ENCODE results near the gene NUP188. TPM values are rescaled to one million over a fixed set of nuclear protein-coding genes. Genes with fewer than 3 reads are reported as not detected.

Gene NUP188
- total and polyA plus RNA-seq, 2 experiments from 2014 or later: 28.1 TPM

DNA sequence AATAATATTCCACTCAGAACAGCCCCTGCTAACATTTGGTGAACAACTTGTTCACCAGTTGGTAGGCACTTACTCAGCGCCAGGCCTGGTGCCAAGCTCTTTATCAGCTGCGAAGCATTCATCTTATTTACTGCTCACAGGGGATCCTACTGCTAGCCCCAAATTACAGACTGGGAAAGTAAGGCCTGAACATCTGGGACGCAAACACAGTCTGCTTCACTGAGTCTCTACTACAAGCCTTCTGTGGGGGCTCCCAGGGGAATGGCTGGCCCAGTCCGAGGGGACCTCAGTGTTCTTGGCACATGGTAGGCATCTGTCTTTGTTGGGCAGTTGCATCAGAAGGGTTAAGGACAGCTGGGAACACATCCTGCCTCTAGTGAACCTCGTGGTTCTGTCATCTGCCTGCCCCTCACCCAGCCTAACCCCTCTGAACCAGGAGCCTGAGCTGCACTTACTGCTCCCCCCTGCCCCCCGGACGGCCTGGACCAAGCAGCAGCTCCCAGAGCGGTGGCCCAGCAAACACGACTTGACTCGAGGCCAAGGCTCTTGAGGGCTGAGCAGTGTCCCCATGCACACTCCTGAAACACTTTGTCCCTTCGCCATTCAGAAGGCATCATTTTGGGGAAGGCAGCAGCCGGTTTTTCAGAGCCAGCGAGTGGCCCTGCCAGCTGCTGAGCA is 27.0 kb upstream of the NUP188 start, which contains the start of gene PHYHD1:
Gene PHYHD1 (plus strand): TSS at position 602 of the 678 bp plus-strand sequence. CDS start 1,342 bp downstream, outside the sequence.
- no peaks in the 10 kb centered on the region for H3K27me3 ChIP-seq
- H2AFZ ChIP-seq: peak within 1 kb of the TSS; percentile 75
- no peaks in the 10 kb centered on the region for H3K9me3 ChIP-seq (ENCODE audit: low read depth)
- no peak for DNase-seq (ENCODE audit: low spot score)
- H3K4me3 ChIP-seq: no peak within 1 kb of the TSS
- H3K4me1 ChIP-seq (ENCODE audit: insufficient read depth): peaks cover 24% of the 10 kb centered on the region
- TF ChIP-seq, protein P1, sequence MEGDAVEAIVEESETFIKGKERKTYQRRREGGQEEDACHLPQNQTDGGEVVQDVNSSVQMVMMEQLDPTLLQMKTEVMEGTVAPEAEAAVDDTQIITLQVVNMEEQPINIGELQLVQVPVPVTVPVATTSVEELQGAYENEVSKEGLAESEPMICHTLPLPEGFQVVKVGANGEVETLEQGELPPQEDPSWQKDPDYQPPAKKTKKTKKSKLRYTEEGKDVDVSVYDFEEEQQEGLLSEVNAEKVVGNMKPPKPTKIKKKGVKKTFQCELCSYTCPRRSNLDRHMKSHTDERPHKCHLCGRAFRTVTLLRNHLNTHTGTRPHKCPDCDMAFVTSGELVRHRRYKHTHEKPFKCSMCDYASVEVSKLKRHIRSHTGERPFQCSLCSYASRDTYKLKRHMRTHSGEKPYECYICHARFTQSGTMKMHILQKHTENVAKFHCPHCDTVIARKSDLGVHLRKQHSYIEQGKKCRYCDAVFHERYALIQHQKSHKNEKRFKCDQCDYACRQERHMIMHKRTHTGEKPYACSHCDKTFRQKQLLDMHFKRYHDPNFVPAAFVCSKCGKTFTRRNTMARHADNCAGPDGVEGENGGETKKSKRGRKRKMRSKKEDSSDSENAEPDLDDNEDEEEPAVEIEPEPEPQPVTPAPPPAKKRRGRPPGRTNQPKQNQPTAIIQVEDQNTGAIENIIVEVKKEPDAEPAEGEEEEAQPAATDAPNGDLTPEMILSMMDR (IDR thresholded peaks at IDR 0.05; ENCODE audit: poor library complexity): no peak
- no peak for TF ChIP-seq EZH2phosphoT487 (IDR thresholded peaks at IDR 0.05; ENCODE audit: low read depth, severe bottlenecking, unreplicated experiment)
- TF ChIP-seq EZH2 (IDR thresholded peaks at IDR 0.05; ENCODE audit: borderline replicate concordance): no peak
- 66% methylated on average over 13 of the region's 13 CpGs for WGBS (ENCODE audit: low lambda C conversion rate, missing lambda C conversion rate)
- no peaks in the 10 kb centered on the region for H3K9me2 ChIP-seq (replicated peaks; ENCODE audit: insufficient read depth)
- H4K20me1 ChIP-seq (ENCODE audit: insufficient read depth, poor library complexity, severe bottlenecking): no peaks in the 10 kb centered on the region
- H3K4me2 ChIP-seq: peak within 1 kb of the TSS; percentile 69
- H3K27ac ChIP-seq: peak within 1 kb of the TSS; percentile 89
- H3K36me3 ChIP-seq (replicated peaks; ENCODE audit: insufficient read depth, low read depth): no peaks in the 10 kb centered on the region
- H3K79me2 ChIP-seq: peaks cover 7% of the 10 kb centered on the region

DNA sequence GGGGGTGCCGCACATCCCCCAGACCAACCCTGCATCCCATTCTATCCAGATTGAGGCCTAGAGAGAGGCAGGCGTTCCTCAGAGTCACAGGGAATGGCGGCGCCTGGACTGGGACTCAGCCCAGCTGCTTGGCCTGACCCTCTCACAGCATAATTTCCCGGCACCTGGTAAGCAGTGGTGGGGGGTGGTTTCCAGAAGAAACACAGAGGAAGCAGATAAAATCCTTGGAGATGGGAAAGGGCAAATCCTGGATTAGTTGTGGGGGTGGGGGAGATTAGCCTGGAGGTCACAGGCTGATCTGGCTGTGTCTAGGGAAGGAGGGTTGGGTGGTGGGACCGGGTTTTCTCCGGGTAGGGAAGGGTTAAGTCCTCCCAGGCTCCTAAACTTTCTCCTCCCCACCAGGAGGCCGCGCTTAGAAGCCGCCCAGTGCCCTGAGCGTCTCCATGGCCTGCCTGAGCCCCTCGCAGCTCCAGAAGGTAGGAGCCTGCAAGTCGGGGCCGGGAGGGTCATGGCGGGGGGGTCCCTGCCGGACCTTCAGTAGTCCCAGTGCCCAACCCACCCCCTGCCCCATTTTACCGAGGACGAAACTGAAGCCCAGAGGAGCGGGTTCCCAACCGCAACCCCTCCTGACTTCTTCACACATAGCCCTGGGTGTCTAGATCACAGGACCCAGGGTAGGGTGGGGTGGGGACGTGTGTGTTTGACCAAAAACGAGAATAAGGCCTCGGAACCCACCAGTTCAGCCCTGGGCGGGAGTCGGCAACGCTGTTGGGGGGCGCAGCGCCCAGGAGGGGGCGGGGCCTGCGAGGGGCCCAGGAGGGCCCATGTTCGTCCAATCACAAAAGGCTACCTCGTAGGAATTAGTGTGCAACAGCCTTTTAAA is 25.4 kb upstream of the NUP188 start:
- peak; percentile 80 for DNase-seq (ENCODE audit: low spot score)
- H3K4me2 ChIP-seq: peak overlapping the region; percentile 69
- H3K4me3 ChIP-seq: peak overlapping the region; percentile 40
- TF ChIP-seq EZH2phosphoT487 (IDR thresholded peaks at IDR 0.05; ENCODE audit: low read depth, severe bottlenecking, unreplicated experiment): no peak
- TF ChIP-seq, protein P1 (IDR thresholded peaks at IDR 0.05; ENCODE audit: poor library complexity): no peak
- TF ChIP-seq EZH2 (IDR thresholded peaks at IDR 0.05; ENCODE audit: borderline replicate concordance): no peak
- no peaks in the 10 kb centered on the region for H3K36me3 ChIP-seq (replicated peaks; ENCODE audit: insufficient read depth, low read depth)
- no peaks in the 10 kb centered on the region for H3K9me3 ChIP-seq (ENCODE audit: low read depth)
- H3K4me1 ChIP-seq (ENCODE audit: insufficient read depth): peaks cover 24% of the 10 kb centered on the region
- no peaks in the 10 kb centered on the region for H3K27me3 ChIP-seq
- no peaks in the 10 kb centered on the region for H4K20me1 ChIP-seq (ENCODE audit: insufficient read depth, poor library complexity, severe bottlenecking)
- WGBS (ENCODE audit: low lambda C conversion rate, missing lambda C conversion rate): 5% methylated on average over 26 of the region's 32 CpGs
- H3K9me2 ChIP-seq (replicated peaks; ENCODE audit: insufficient read depth): no peaks in the 10 kb centered on the region
- H3K27ac ChIP-seq: peak overlapping the region; percentile 89
- peak overlapping the region; percentile 75 for H2AFZ ChIP-seq
- peaks cover 7% of the 10 kb centered on the region for H3K79me2 ChIP-seq

DNA sequence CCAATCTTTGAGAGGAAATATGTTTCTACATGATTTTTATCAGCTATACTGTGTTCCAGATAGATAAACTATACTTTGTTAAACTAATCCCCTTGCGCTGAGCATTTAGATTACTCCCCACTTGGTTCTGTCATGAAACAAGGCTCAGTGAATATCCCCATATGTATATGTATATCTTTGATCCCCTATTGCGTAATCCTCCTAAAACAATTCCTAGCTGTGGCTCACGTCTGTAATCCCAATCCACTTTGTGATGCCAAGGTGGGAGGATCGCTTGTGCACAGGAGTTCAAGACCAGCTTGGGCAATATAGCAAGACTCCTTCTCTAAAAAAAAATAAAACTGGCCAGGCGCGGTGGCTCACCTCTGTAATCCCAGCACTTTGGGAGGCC is 24.0 kb upstream of the NUP188 start:
- TF ChIP-seq EZH2phosphoT487 (IDR thresholded peaks at IDR 0.05; ENCODE audit: low read depth, severe bottlenecking, unreplicated experiment): no peak
- TF ChIP-seq, protein P1 (IDR thresholded peaks at IDR 0.05; ENCODE audit: poor library complexity): no peak
- no peak for TF ChIP-seq EZH2 (IDR thresholded peaks at IDR 0.05; ENCODE audit: borderline replicate concordance)
- WGBS (ENCODE audit: low lambda C conversion rate, missing lambda C conversion rate): 90% methylated on average over 6 of the region's 6 CpGs
- Histone ChIP-seq H3K4me2 (no peak overlapping the region), H4K20me1 (ENCODE audit: insufficient read depth, poor library complexity, severe bottlenecking) (no peaks in the 10 kb centered on the region), H3K27me3 (no peaks in the 10 kb centered on the region), H3K4me1 (ENCODE audit: insufficient read depth) (peaks cover 24% of the 10 kb centered on the region), H3K9me3 (ENCODE audit: low read depth) (no peaks in the 10 kb centered on the region), H3K9me2 (replicated peaks; ENCODE audit: insufficient read depth) (no peaks in the 10 kb centered on the region), H3K4me3 (no peak overlapping the region), H3K36me3 (replicated peaks; ENCODE audit: insufficient read depth, low read depth) (no peaks in the 10 kb centered on the region), H2AFZ (no peak overlapping the region), H3K27ac (no peak overlapping the region), H3K79me2 (peaks cover 7% of the 10 kb centered on the region)
- DNase-seq (ENCODE audit: low spot score): no peak

All from hepatocyte (in vitro differentiated cells).